B cell (primary cell): ENCODE measurements around the gene ANKRD29.

Source experiments
- CTCF ChIP-seq: fragments of 200-600 bp; IDR thresholded peaks from one replicate; pipeline ENCODE4 v1.8.0; 2022; ENCODE audit warnings: antibody characterized with exemption, mild to moderate bottlenecking
- EZH2 ChIP-seq: IDR thresholded peaks from 2 replicates; pipeline ENCODE4 v1.6.1; 2012; ENCODE audit warnings: borderline replicate concordance, low read depth, mild to moderate bottlenecking, moderate library complexity, low read length; ENCODE audit not compliant: insufficient read depth, poor library complexity, severe bottlenecking

DNA sequence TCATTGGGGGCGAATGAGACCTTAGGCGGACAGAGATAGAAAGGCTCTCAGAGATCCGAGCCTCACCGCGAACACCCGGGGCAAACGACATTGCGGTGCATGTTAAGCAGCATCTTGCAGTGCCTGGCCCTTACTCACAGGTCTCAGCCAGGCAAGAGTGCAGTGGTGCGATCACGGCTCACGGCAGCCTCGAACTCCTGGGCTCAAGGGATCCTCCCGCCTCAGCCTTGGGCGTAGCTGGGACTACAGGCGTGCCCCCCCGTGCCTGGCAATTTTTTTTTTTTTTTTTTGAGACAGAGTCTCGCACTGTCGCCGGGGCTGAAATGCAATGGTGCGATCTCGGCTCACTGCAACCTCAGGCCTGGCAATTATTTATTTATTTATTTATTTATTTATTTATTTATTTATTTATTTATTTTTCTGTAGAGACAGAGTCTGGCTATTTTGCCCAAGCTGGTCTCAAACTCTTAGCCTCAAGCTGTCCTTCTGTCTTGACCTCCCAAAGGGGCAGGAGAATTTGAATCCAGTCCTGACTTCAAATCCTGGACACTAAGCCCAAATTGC lies 27.9 kb upstream of the ANKRD29 start:
- TF ChIP-seq CTCF (no peak), EZH2 (no peak)
